DND-41 (cell line): ENCODE measurements around the gene MARS1.

Experiments used
- CTCF ChIP-seq: IDR thresholded peaks from 2 replicates; pipeline ENCODE4 v1.5.1; 2012; ENCODE audit warnings: borderline replicate concordance, low read length, moderate library complexity, mild to moderate bottlenecking; ENCODE audit not compliant: poor library complexity, severe bottlenecking; ENCODE audit errors: extremely low read depth
- EZH2 ChIP-seq: IDR thresholded peaks from 3 replicates; pipeline ENCODE4 v1.6.1; 2012; ENCODE audit warnings: borderline replicate concordance, low read depth, mild to moderate bottlenecking, moderate library complexity, low read length, inconsistent platforms; ENCODE audit not compliant: severe bottlenecking

- TF ChIP-seq CTCF (no peak), EZH2 (no peak)
These were observed 27.0 kb upstream of the MARS1 start for GRCh38 chr12:57460841-57461275.
